Gastroesophageal sphincter (tissue), 3 donors: ENCODE data around the gene PELI2.

Experiments
- EP300 ChIP-seq: sonication (generic); formaldehyde crosslinking; IDR thresholded peaks from one replicate; pipeline ENCODE4 v1.6.1; 2017; ENCODE audit warnings: antibody characterized with exemption, mild to moderate bottlenecking
- POLR2AphosphoS5 ChIP-seq: sonication (generic); formaldehyde crosslinking; IDR thresholded peaks from one replicate; pipeline ENCODE4 v1.6.1; 2017; ENCODE audit warnings: antibody characterized with exemption
- TF ChIP-seq, protein P1 (sequence below), 4 experiments: fragments of 200-600 bp in 2 of 4; fragments of 450-650 bp in 2 of 4; sonication (generic) in 1 of 4; IDR thresholded peaks; one replicate each; pipeline ENCODE4 v1.5.1; 2017 to 2019; ENCODE audit warnings: antibody characterized with exemption in 4 of 4, mild to moderate bottlenecking in 2 of 4, moderate library complexity in 2 of 4

- TF ChIP-seq EP300, result no peak
- TF ChIP-seq, protein P1, sequence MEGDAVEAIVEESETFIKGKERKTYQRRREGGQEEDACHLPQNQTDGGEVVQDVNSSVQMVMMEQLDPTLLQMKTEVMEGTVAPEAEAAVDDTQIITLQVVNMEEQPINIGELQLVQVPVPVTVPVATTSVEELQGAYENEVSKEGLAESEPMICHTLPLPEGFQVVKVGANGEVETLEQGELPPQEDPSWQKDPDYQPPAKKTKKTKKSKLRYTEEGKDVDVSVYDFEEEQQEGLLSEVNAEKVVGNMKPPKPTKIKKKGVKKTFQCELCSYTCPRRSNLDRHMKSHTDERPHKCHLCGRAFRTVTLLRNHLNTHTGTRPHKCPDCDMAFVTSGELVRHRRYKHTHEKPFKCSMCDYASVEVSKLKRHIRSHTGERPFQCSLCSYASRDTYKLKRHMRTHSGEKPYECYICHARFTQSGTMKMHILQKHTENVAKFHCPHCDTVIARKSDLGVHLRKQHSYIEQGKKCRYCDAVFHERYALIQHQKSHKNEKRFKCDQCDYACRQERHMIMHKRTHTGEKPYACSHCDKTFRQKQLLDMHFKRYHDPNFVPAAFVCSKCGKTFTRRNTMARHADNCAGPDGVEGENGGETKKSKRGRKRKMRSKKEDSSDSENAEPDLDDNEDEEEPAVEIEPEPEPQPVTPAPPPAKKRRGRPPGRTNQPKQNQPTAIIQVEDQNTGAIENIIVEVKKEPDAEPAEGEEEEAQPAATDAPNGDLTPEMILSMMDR (IDR thresholded peaks at IDR 0.05), result no peak
- no peak for TF ChIP-seq POLR2AphosphoS5
Observed at GRCh38 chr14:56087671-56088471, 30.3 kb upstream of the PELI2 start.
